GM23248 (cell line): ENCODE data around the gene PXDN.
"Not testable (repeated sequence)": the region's sequence is repeated elsewhere in the genome, so short reads cannot be mapped to it uniquely, and the experiment has no call there.

Source experiments
- EZH2 ChIP-seq: fragments of 200-600 bp; sonication (generic); IDR thresholded peaks from 2 replicates; pipeline ENCODE4 v1.6.1; 2018; ENCODE audit warnings: antibody characterized with exemption, mild to moderate bottlenecking; ENCODE audit not compliant: insufficient read depth, poor library complexity, severe bottlenecking
- EZH2phosphoT487 ChIP-seq: fragments of 200-600 bp; sonication (generic); IDR thresholded peaks from 2 replicates; pipeline ENCODE4 v1.6.1; 2018; ENCODE audit warnings: antibody characterized with exemption, moderate library complexity, mild to moderate bottlenecking, low read depth; ENCODE audit not compliant: insufficient read depth

GRCh38 chr2:1724351-1724750, 20.0 kb downstream of the PXDN start:
- TF ChIP-seq EZH2, EZH2phosphoT487: not testable (repeated sequence)
